GM12865 (cell line): Measurements from ENCODE around the gene HUWE1.
A peak's percentile ranks its signal among the peaks of the same experiment; 100 is the strongest.

ENCODE experiments used
- DNase-seq: peaks from one replicate; pipeline ENCODE4 v3.0.0; 2010; ENCODE audit warnings: low read depth
- H3K4me3 ChIP-seq: 2 replicates; pipeline ENCODE4 v1.5.1; 2011; ENCODE audit warnings: mild to moderate bottlenecking, low read depth, low read length, control low read depth
- TF ChIP-seq, protein P1 (sequence below): IDR thresholded peaks from 2 replicates; pipeline ENCODE4 v1.5.1; 2011; ENCODE audit warnings: low read length, control low read depth, low read depth, inconsistent platforms; ENCODE audit not compliant: insufficient read depth; ENCODE audit errors: missing control alignments

HUWE1 gene

GRCh38 chrX:53595266-53595810 is 91.2 kb downstream of the HUWE1 start:
- no peak for DNase-seq
- H3K4me3 ChIP-seq = no peak overlapping the region
- TF ChIP-seq, protein P1, sequence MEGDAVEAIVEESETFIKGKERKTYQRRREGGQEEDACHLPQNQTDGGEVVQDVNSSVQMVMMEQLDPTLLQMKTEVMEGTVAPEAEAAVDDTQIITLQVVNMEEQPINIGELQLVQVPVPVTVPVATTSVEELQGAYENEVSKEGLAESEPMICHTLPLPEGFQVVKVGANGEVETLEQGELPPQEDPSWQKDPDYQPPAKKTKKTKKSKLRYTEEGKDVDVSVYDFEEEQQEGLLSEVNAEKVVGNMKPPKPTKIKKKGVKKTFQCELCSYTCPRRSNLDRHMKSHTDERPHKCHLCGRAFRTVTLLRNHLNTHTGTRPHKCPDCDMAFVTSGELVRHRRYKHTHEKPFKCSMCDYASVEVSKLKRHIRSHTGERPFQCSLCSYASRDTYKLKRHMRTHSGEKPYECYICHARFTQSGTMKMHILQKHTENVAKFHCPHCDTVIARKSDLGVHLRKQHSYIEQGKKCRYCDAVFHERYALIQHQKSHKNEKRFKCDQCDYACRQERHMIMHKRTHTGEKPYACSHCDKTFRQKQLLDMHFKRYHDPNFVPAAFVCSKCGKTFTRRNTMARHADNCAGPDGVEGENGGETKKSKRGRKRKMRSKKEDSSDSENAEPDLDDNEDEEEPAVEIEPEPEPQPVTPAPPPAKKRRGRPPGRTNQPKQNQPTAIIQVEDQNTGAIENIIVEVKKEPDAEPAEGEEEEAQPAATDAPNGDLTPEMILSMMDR = no peak

GRCh38 chrX:53594354-53594753 is 92.2 kb downstream of the HUWE1 start:
- TF ChIP-seq, protein P1 = no peak
- H3K4me3 ChIP-seq = no peak overlapping the region
- DNase-seq = peak; percentile 1

GRCh38 chrX:53587795-53588420 is 98.6 kb downstream of the HUWE1 start:
- no peak for DNase-seq
- H3K4me3 ChIP-seq = no peak overlapping the region
- TF ChIP-seq, protein P1 = no peak

- no peak overlapping the region for H3K4me3 ChIP-seq
- DNase-seq = no peak
- TF ChIP-seq, protein P1 = no peak
These were observed 101.6 kb downstream of the HUWE1 start for GRCh38 chrX:53584891-53585290.

DNA sequence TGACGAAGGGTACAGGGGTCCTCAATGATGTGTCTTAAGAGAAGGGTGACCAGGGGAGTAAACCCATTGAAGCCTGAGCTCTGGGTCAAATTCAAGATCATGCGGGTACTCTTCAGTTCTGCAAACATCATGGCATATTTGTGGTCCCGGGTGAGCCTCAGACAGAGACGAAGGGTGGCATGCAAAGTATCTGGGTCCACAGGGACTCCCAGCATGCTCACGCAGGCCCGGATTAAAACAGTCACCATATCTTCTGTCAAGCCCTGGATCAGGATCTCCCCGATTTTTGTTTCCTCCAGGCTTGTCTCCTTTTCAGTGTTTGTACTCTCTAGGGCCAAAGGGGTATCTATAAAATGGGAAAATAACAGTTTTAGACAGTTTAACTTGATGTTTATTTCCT is 102.9 kb downstream of the HUWE1 start:
- DNase-seq = no peak
- no peak overlapping the region for H3K4me3 ChIP-seq
- TF ChIP-seq, protein P1 = no peak

- DNase-seq = no peak
- TF ChIP-seq, protein P1 = no peak
- no peak overlapping the region for H3K4me3 ChIP-seq
These were observed 105.6 kb downstream of the HUWE1 start for GRCh38 chrX:53580742-53581504.
